ENCODE measurements around the gene CFAP20DC. TPM values are rescaled to one million over a fixed set of nuclear protein-coding genes. Genes with fewer than 3 reads are reported as not detected.
"Not testable (repeated sequence)": the region's sequence is repeated elsewhere in the genome, so short reads cannot be mapped to it uniquely, and the experiment has no call there.

CFAP20DC gene
- total RNA-seq, 1 donor from 2014 or later: 1.4 TPM

DNA sequence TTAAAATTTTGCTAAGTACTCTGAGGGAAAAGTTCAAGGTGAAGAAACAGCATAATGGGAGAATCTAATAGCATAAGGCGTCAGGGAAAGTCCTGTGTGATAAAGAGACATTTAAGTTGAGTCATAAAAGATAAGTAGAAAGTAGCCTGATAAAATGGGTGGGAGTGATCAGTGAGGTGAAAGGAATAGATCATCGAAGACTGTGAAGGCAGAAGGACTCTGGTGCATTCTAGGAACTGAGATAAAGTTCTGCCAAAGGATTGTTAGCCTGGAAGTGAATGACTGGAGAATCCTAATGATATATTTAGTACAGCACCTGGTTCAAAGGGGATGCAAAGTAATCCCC, 149.9 kb downstream of the CFAP20DC start:
- no peak for DNase-seq (ENCODE audit: extremely low spot score, unreplicated experiment)
- Mint-ChIP-seq H3K36me3 (ENCODE audit: unreplicated experiment) (no peaks in the 10 kb centered on the region), H3K27ac (ENCODE audit: unreplicated experiment) (no peak overlapping the region), H3K4me1 (ENCODE audit: unreplicated experiment) (peaks cover 8% of the 10 kb centered on the region), H3K9me3 (ENCODE audit: unreplicated experiment) (no peaks in the 10 kb centered on the region), H3K27me3 (ENCODE audit: unreplicated experiment) (peaks cover 5% of the 10 kb centered on the region), H3K4me3 (ENCODE audit: unreplicated experiment) (no peak overlapping the region)
- TF ChIP-seq, protein P1, sequence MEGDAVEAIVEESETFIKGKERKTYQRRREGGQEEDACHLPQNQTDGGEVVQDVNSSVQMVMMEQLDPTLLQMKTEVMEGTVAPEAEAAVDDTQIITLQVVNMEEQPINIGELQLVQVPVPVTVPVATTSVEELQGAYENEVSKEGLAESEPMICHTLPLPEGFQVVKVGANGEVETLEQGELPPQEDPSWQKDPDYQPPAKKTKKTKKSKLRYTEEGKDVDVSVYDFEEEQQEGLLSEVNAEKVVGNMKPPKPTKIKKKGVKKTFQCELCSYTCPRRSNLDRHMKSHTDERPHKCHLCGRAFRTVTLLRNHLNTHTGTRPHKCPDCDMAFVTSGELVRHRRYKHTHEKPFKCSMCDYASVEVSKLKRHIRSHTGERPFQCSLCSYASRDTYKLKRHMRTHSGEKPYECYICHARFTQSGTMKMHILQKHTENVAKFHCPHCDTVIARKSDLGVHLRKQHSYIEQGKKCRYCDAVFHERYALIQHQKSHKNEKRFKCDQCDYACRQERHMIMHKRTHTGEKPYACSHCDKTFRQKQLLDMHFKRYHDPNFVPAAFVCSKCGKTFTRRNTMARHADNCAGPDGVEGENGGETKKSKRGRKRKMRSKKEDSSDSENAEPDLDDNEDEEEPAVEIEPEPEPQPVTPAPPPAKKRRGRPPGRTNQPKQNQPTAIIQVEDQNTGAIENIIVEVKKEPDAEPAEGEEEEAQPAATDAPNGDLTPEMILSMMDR (IDR thresholded peaks at IDR 0.05): no peak

DNA sequence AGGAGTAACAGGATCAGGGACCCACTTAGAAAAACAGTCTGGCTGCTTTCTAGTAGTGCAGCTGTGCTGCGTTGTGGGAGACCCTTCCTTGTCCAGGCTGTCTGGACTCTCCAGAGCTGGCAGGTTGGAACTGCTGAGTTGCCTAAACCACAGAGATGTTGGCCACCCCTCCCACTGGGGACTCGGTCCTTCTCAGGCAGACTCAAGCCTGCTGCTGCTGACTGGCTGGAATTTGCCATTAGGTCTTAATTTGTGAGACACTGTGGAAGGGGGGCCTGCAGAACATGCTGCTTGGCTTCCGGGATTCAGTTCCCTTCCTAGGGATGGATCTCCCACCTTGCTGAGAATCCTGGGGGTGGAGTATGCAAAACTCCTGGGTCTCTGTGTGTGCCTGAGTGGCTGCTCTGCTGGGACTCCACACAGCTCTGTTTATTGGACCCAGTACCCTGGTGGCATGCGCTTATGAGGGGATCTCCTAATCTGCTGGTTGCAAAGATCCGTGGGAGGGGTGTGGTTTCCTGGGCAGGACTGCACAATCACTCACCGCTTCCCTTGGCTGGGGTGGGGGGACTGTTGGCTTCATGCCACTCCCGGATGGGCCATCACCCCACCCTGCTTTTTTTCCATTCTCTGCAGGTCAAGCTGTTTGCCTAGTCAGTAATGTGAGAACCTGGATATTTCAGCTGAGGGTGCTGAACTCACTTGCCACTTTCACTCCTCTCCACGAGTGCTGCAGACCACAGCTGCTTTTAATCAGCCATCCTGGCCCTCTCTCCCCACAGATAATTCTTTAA, 150.5 kb downstream of the CFAP20DC start:
- peaks cover 8% of the 10 kb centered on the region for H3K4me1 Mint-ChIP-seq (ENCODE audit: unreplicated experiment)
- H3K9me3 Mint-ChIP-seq (ENCODE audit: unreplicated experiment): no peaks in the 10 kb centered on the region
- H3K27ac Mint-ChIP-seq (ENCODE audit: unreplicated experiment): no peak overlapping the region
- no peaks in the 10 kb centered on the region for H3K36me3 Mint-ChIP-seq (ENCODE audit: unreplicated experiment)
- no peak for DNase-seq (ENCODE audit: extremely low spot score, unreplicated experiment)
- TF ChIP-seq, protein P1 (IDR thresholded peaks at IDR 0.05): no peak
- no peak overlapping the region for H3K4me3 Mint-ChIP-seq (ENCODE audit: unreplicated experiment)
- H3K27me3 Mint-ChIP-seq (ENCODE audit: unreplicated experiment): peaks cover 5% of the 10 kb centered on the region

DNA sequence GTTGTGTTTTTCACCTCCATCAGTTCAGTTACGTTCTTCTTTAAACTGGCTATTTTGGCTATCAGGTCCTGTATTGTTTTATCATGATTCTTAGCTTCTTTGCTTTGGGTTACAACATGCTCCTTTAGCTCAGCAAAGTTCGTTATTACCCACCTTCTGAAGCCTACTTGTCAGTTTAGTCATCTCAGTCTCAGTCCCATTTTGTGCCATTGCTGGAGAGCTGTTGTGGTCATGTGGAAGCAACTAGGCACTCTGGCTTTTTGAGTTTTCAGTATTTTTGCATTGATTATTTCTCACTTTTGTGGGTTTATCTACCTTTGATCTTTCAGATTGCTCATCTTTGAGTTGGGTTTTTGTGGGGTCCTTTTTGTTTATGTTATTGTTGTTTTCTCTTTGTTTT, 151.3 kb downstream of the CFAP20DC start:
- Mint-ChIP-seq H3K4me3 (ENCODE audit: unreplicated experiment) (no peak overlapping the region), H3K27me3 (ENCODE audit: unreplicated experiment) (peaks cover 5% of the 10 kb centered on the region), H3K27ac (ENCODE audit: unreplicated experiment) (no peak overlapping the region), H3K36me3 (ENCODE audit: unreplicated experiment) (no peaks in the 10 kb centered on the region), H3K9me3 (ENCODE audit: unreplicated experiment) (no peaks in the 10 kb centered on the region), H3K4me1 (ENCODE audit: unreplicated experiment) (peaks cover 8% of the 10 kb centered on the region)
- TF ChIP-seq, protein P1 (IDR thresholded peaks at IDR 0.05): no peak
- DNase-seq (ENCODE audit: extremely low spot score, unreplicated experiment): no peak

DNA sequence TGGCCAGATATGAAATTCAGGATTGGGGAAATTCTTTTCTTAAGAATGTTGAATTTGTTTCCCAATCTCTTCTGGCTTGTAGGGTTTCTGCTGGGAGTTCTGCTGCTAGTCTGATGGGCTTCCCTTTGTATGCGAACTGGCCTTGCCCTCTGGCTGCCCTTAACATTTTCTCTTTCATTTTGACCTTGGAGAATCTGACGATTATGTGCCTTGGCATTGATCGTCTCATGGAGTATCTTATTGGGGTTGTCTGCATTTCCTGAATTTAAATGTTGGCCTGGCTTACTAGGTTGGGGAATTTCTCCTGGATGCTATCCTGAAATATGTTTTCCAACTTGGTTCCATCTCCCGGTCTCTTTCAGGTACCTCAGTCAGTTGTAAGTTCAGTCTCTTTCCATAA, 152.2 kb downstream of the CFAP20DC start:
- Mint-ChIP-seq H3K27ac (ENCODE audit: unreplicated experiment) (no peak overlapping the region), H3K4me3 (ENCODE audit: unreplicated experiment) (no peak overlapping the region), H3K9me3 (ENCODE audit: unreplicated experiment) (no peaks in the 10 kb centered on the region), H3K27me3 (ENCODE audit: unreplicated experiment) (peaks cover 5% of the 10 kb centered on the region), H3K36me3 (ENCODE audit: unreplicated experiment) (no peaks in the 10 kb centered on the region), H3K4me1 (ENCODE audit: unreplicated experiment) (peaks cover 8% of the 10 kb centered on the region)
- DNase-seq (ENCODE audit: extremely low spot score, unreplicated experiment): no peak
- TF ChIP-seq, protein P1 (IDR thresholded peaks at IDR 0.05): no peak

DNA sequence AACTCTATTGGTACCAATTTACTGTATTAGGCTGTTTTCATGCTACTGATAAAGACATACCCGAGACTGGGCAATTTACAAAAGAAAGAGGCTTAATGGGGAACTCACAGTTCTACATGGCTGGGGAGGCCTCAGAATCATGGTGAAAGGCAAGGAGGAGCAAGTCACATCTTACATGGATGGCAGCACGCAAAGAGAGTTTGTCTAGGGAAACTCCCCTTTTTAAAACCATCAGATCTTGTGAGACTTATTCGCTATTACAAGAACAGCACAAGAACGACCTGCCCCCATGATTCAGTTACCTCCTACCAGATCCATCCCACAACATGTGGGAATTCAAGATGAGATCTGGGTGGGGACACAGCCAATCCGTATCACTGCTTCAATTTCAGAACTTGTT, 154.1 kb downstream of the CFAP20DC start:
- not testable (repeated sequence) for H3K27ac Mint-ChIP-seq (ENCODE audit: unreplicated experiment); H3K27me3 Mint-ChIP-seq (ENCODE audit: unreplicated experiment); H3K4me3 Mint-ChIP-seq (ENCODE audit: unreplicated experiment); H3K9me3 Mint-ChIP-seq (ENCODE audit: unreplicated experiment); DNase-seq (ENCODE audit: extremely low spot score, unreplicated experiment); H3K4me1 Mint-ChIP-seq (ENCODE audit: unreplicated experiment); H3K36me3 Mint-ChIP-seq (ENCODE audit: unreplicated experiment)

DNA sequence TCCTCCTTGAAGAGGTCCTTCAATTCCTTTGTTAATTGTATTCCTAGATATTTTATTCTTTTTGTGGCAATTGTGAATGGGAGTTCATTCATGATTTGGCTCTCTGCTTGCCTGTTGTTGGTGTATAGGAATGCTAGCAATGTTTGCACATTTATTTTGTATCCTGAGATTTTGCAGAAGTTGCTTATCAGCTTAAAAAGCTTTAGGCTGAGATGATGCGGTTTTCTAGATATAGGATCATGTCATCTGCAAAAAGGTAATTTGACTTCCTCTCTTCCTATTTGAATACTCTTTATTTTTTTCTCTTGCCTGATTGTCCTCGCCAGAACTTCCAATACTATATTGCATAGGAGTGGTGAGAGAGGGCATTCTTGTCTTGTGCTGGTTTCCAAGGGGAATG, 157.3 kb downstream of the CFAP20DC start:
- not testable (repeated sequence) for H3K36me3 Mint-ChIP-seq (ENCODE audit: unreplicated experiment); DNase-seq (ENCODE audit: extremely low spot score, unreplicated experiment); H3K27ac Mint-ChIP-seq (ENCODE audit: unreplicated experiment); H3K4me1 Mint-ChIP-seq (ENCODE audit: unreplicated experiment); H3K4me3 Mint-ChIP-seq (ENCODE audit: unreplicated experiment); H3K27me3 Mint-ChIP-seq (ENCODE audit: unreplicated experiment); H3K9me3 Mint-ChIP-seq (ENCODE audit: unreplicated experiment)
